H1 (cell line): ENCODE data around the gene MBD3L3. TPM values are rescaled to one million over a fixed set of nuclear protein-coding genes. Genes with fewer than 3 reads are reported as not detected.

Experiments used
- CTCF ChIA-PET: fragments of 300-600 bp; sonication (Branson Sonifier 250); formaldehyde crosslinking; loops from one replicate; lab custom pipeline; 2021; ENCODE audit not compliant: partially characterized antibody; lab: Charles Lee
- POLR2A ChIA-PET: fragments of 300-600 bp; sonication (Branson Sonifier 250); formaldehyde crosslinking; loops from one replicate; lab custom pipeline; 2021; ENCODE audit warnings: inconsistent platforms; ENCODE audit not compliant: partially characterized antibody; lab: Charles Lee
- DNase-seq, 2 experiments: peaks; one replicate each; pipeline versions ENCODE4 v3.0.0 to v3.0.0-alpha.2; 2010 to 2022; ENCODE audit warnings: low spot score in 2 of 2, low read depth in 1 of 2, mixed read lengths in 1 of 2
- FAIRE-seq: peaks from 2 replicates; lab custom pipeline; 2011; peaks lifted over from hg19 to GRCh38; lab: Jason Lieb, UNC
- H2AFZ ChIP-seq: 2 replicates; pipeline ENCODE4 v1.8.1; 2012; ENCODE audit warnings: low read length, inconsistent platforms
- H2AK5ac ChIP-seq: 2 replicates; pipeline ENCODE4 v1.6.1; 2013; ENCODE audit warnings: low read depth, low read length
- H2BK120ac ChIP-seq: replicated peaks from 2 replicates; pipeline ENCODE3; 2013; ENCODE audit warnings: low read depth, low read length, inconsistent platforms
- H2BK12ac ChIP-seq: 2 replicates; pipeline ENCODE4 v1.6.1; 2013; ENCODE audit warnings: low read depth, low read length
- H2BK15ac ChIP-seq: 2 replicates; pipeline ENCODE4 v1.6.1; 2013; ENCODE audit warnings: low read length
- H2BK20ac ChIP-seq: 2 replicates; pipeline ENCODE4 v1.6.1; 2013; ENCODE audit warnings: low read length
- H2BK5ac ChIP-seq: 2 replicates; pipeline ENCODE4 v1.6.1; 2013; ENCODE audit warnings: low read depth, low read length
- H3K14ac ChIP-seq: 2 replicates; pipeline ENCODE4 v1.6.1; 2013; ENCODE audit warnings: inconsistent platforms; ENCODE audit not compliant: insufficient read length
- H3K18ac ChIP-seq: 2 replicates; pipeline ENCODE4 v1.6.1; 2013; ENCODE audit warnings: low read length; ENCODE audit errors: extremely low read depth
- H3K23ac ChIP-seq: 2 replicates; pipeline ENCODE4 v1.6.1; 2013; ENCODE audit warnings: inconsistent platforms; ENCODE audit not compliant: insufficient read length
- H3K23me2 ChIP-seq: 2 replicates; pipeline ENCODE4 v1.6.1; 2013; ENCODE audit warnings: low read depth, low read length
- H3K27ac ChIP-seq: 2 replicates; pipeline ENCODE4 v1.6.1; 2011; ENCODE audit warnings: low read depth, low read length, inconsistent platforms
- H3K27me3 ChIP-seq, 4 experiments: replicated peaks in 1 of 4; 1 replicate in 1 of 4; 2 replicates in 3 of 4; pipeline versions ENCODE4 v1.6.1 to v1.8.1; 2011 to 2013; ENCODE audit warnings: low read length in 3 of 4, mild to moderate bottlenecking in 3 of 4, inconsistent platforms in 2 of 4, mixed read lengths in 2 of 4, moderate library complexity in 1 of 4; ENCODE audit not compliant: control insufficient read depth in 3 of 4, insufficient read depth in 3 of 4; ENCODE audit errors: extremely low read depth in 1 of 4
- H3K36me3 ChIP-seq, 4 experiments: 2 replicates each; pipeline versions ENCODE4 v1.6.1 to v1.8.1; 2011 to 2013; ENCODE audit warnings: mild to moderate bottlenecking in 4 of 4, low read length in 3 of 4, moderate library complexity in 2 of 4, control low read depth in 1 of 4, inconsistent platforms in 1 of 4; ENCODE audit not compliant: insufficient read depth in 4 of 4, control insufficient read depth in 2 of 4
- H3K4ac ChIP-seq: replicated peaks from 2 replicates; pipeline ENCODE3; 2013; ENCODE audit warnings: low read length, low read depth, mixed read lengths, inconsistent platforms; ENCODE audit not compliant: insufficient read length
- H3K4me1 ChIP-seq, 4 experiments: replicated peaks in 1 of 4; 1 replicate in 1 of 4; 2 replicates in 3 of 4; pipeline versions ENCODE4 v1.6.1 to v1.8.1; 2011 to 2013; ENCODE audit warnings: low read length in 3 of 4, inconsistent platforms in 2 of 4, mixed read lengths in 1 of 4; ENCODE audit not compliant: insufficient read depth in 4 of 4, control insufficient read depth in 3 of 4
- H3K4me2 ChIP-seq, 2 experiments: 2 replicates each; pipeline versions ENCODE4 v1.6.1 to v1.8.1; 2011 to 2013; ENCODE audit warnings: low read depth in 2 of 2, low read length in 2 of 2, control low read depth in 1 of 2, inconsistent platforms in 1 of 2, mild to moderate bottlenecking in 1 of 2; ENCODE audit not compliant: insufficient read depth in 1 of 2
- H3K4me3 ChIP-seq, 4 experiments: fragments of 200-600, 300-600 bp in 1 of 4; sonication (generic), shearing (Covaris generic), sonication (Bioruptor Twin) in 1 of 4; 2 replicates each; pipeline versions ENCODE4 v1.5.1 to v1.8.1; 2011 to 2016; ENCODE audit warnings: low read length in 4 of 4, low read depth in 3 of 4, control low read depth in 2 of 4, inconsistent platforms in 2 of 4, mild to moderate bottlenecking in 2 of 4, mixed read lengths in 1 of 4, moderate library complexity in 1 of 4; ENCODE audit not compliant: insufficient read depth in 2 of 4; ENCODE audit errors: extremely low read depth in 1 of 4
- H3K56ac ChIP-seq: replicated peaks from 2 replicates; pipeline ENCODE3; 2013; ENCODE audit warnings: low read depth, mild to moderate bottlenecking, mixed read lengths, low read length, inconsistent platforms; ENCODE audit not compliant: insufficient read length
- H3K79me1 ChIP-seq: 2 replicates; pipeline ENCODE4 v1.6.1; 2013; ENCODE audit warnings: low read depth, low read length, control low read depth
- H3K79me2 ChIP-seq, 2 experiments: 2 replicates each; pipeline versions ENCODE4 v1.6.1 to v1.8.1; 2012 to 2013; ENCODE audit warnings: low read length in 2 of 2, mild to moderate bottlenecking in 2 of 2, inconsistent platforms in 1 of 2; ENCODE audit not compliant: insufficient read depth in 2 of 2, control insufficient read depth in 1 of 2
- H3K9ac ChIP-seq, 4 experiments: replicated peaks in 1 of 4; 1 replicate in 1 of 4; 2 replicates in 3 of 4; pipeline versions ENCODE4 v1.6.1 to v1.8.1; 2011 to 2013; ENCODE audit warnings: low read depth in 3 of 4, low read length in 3 of 4, control low read depth in 2 of 4, mild to moderate bottlenecking in 2 of 4, moderate library complexity in 2 of 4, inconsistent platforms in 1 of 4; ENCODE audit errors: extremely low read depth in 1 of 4
- H3K9me3 ChIP-seq, 2 experiments: 2 replicates each; pipeline versions ENCODE4 v1.6.1 to v1.8.1; 2012 to 2013; ENCODE audit warnings: mild to moderate bottlenecking in 2 of 2, moderate library complexity in 2 of 2, control low read depth in 1 of 2, inconsistent platforms in 1 of 2, low read depth in 1 of 2, low read length in 1 of 2, mixed read lengths in 1 of 2; ENCODE audit not compliant: insufficient read depth in 2 of 2
- H4K20me1 ChIP-seq, 2 experiments: replicated peaks in 1 of 2; 2 replicates each; pipeline versions ENCODE3 to v1.8.1; 2011 to 2013; ENCODE audit warnings: inconsistent platforms in 2 of 2, low read length in 2 of 2, mild to moderate bottlenecking in 1 of 2; ENCODE audit not compliant: insufficient read depth in 2 of 2, control insufficient read depth in 1 of 2
- H4K5ac ChIP-seq: 2 replicates; pipeline ENCODE4 v1.6.1; 2013; ENCODE audit warnings: low read length, low read depth, mixed read lengths, inconsistent platforms; ENCODE audit not compliant: insufficient read length
- H4K8ac ChIP-seq: 2 replicates; pipeline ENCODE4 v1.8.0; 2013; ENCODE audit warnings: mild to moderate bottlenecking, moderate library complexity, low read length, inconsistent platforms; ENCODE audit not compliant: insufficient read depth; ENCODE audit errors: extremely low read depth
- H4K91ac ChIP-seq: replicated peaks from 2 replicates; pipeline ENCODE3; 2013; ENCODE audit warnings: low read length, mixed read lengths, inconsistent platforms; ENCODE audit not compliant: insufficient read length
- ATF2 ChIP-seq: IDR thresholded peaks from 2 replicates; pipeline ENCODE4 v1.6.1; 2012; ENCODE audit warnings: low read length, inconsistent platforms
- ATF3 ChIP-seq: IDR thresholded peaks from 2 replicates; pipeline ENCODE4 v1.6.1; 2011; ENCODE audit warnings: low read depth, mild to moderate bottlenecking, low read length; ENCODE audit not compliant: insufficient read depth
- EP300 ChIP-seq, 2 experiments: IDR thresholded peaks; 1 replicate in 1 of 2; 2 replicates in 1 of 2; pipeline ENCODE4 v1.6.1; 2011 to 2012; ENCODE audit warnings: low read depth in 2 of 2, low read length in 2 of 2, mild to moderate bottlenecking in 2 of 2, borderline replicate concordance in 1 of 2, inconsistent platforms in 1 of 2, moderate library complexity in 1 of 2
- KDM5A ChIP-seq: fragments of 200-600 bp; IDR thresholded peaks from 2 replicates; pipeline ENCODE4 v1.7.1; 2012; ENCODE audit warnings: mild to moderate bottlenecking, low read length, inconsistent platforms, mixed read lengths
- RFX5 ChIP-seq: IDR thresholded peaks from 2 replicates; pipeline ENCODE4 v1.6.1; 2011; ENCODE audit warnings: low read depth, low read length, improper control_type of control experiment, borderline replicate concordance
- RXRA ChIP-seq: IDR thresholded peaks from 2 replicates; pipeline ENCODE4 v1.6.1; 2011; ENCODE audit warnings: low read depth, mild to moderate bottlenecking, low read length, moderate library complexity; ENCODE audit not compliant: insufficient read depth
- SAP30 ChIP-seq: fragments of 300-600 bp; sonication (generic); IDR thresholded peaks from 2 replicates; pipeline ENCODE4 v1.7.1; 2012; ENCODE audit warnings: low read length, moderate library complexity, mild to moderate bottlenecking, inconsistent platforms; ENCODE audit not compliant: insufficient read depth, insufficient replicate concordance
- SIN3A ChIP-seq, 2 experiments: IDR thresholded peaks in 1 of 2; conservative IDR thresholded peaks in 1 of 2; 2 replicates each; pipeline ENCODE4 v1.6.1; 2011 to 2012; ENCODE audit warnings: low read length in 2 of 2, improper control_type of control experiment in 1 of 2, low read depth in 1 of 2, mild to moderate bottlenecking in 1 of 2
- SP4 ChIP-seq: IDR thresholded peaks from 2 replicates; pipeline ENCODE4 v1.6.1; 2012; ENCODE audit warnings: low read length, inconsistent platforms
- TAF7 ChIP-seq: optimal IDR thresholded peaks from 2 replicates; pipeline ENCODE3; 2011; ENCODE audit warnings: low read depth, mild to moderate bottlenecking, inconsistent platforms, low read length, moderate library complexity, borderline replicate concordance
- whole genome bisulfite sequencing, 2 experiments: shearing (Covaris generic) in 1 of 2; methylation state at CpG; one replicate each; pipeline versions ENCODE4 v1.1.6 to v1.1.7; 2013 to 2015; ENCODE audit warnings: low lambda C conversion rate in 2 of 2, mixed read lengths in 2 of 2, inconsistent platforms in 1 of 2, low coverage in 1 of 2, missing lambda C conversion rate in 1 of 2; ENCODE audit not compliant: insufficient replicate concordance in 2 of 2, insufficient coverage in 1 of 2, insufficient read length in 1 of 2; ENCODE audit errors: extremely low coverage in 1 of 2, missing lambda C conversion rate in 1 of 2; 5-methylcytosine and 5-hydroxymethylcytosine counted together
- polyA plus RNA-seq, 7 experiments: library from polyadenylated mRNA; depleted of rRNA in 3 of 7; stranded (reverse) in 5 of 7; unstranded in 2 of 7; fragments of >200 nt in 5 of 7; fragments of 200-250 nt in 2 of 7; gene quantifications; 1 replicate in 5 of 7; 2 replicates in 1 of 7; 4 replicates in 1 of 7; pipeline versions ENCODE4 v1.2.1 to v1.2.3, GENCODE V29; 2011 to 2013; ENCODE audit warnings: missing spikeins in 2 of 7, mixed read lengths in 2 of 7
- total RNA-seq: library from RNA; stranded (reverse); fragmentation: NEBNext Ultra II Directional; extraction: Animal tissue kit (Norgen Biotek cat#: 25700); gene quantifications from 2 replicates; pipeline ENCODE4 v1.2.1, GENCODE V29; 2021

The MBD3L3 gene
- total and polyA plus RNA-seq, 2 of the 8 experiments (the other 6 are each of a cell fraction or from before 2014, with no cell fraction given): not detected

GRCh38 chr19:7069904-7070226, 11.4 kb upstream of the MBD3L3 start:
- peaks cover 5 to 25% (median 12%) of the 10 kb centered on the region in 4 experiments; a peak in 7 of 8 replicates for H3K36me3 ChIP-seq
- CTCF ChIA-PET: interaction anchor here (1.1 kb wide), 1 partner anchor 311 kb away, joined by 4 read pairs; no protein-coding TSS in a partner anchor
- FAIRE-seq (no peak), DNase-seq (no peak)
- H3K18ac ChIP-seq: no peak overlapping the region
- H3K79me2 ChIP-seq: peaks cover 0 to 8% of the 10 kb centered on the region in 2 experiments; a peak in 2 of 4 replicates
- H3K23me2 ChIP-seq: peaks cover 2% of the 10 kb centered on the region; the same call in 1 of the 2 replicates
- H2BK20ac ChIP-seq: no peak overlapping the region
- H3K14ac ChIP-seq: no peak overlapping the region
- H3K4me1 ChIP-seq: no peaks in the 10 kb centered on the region
- H3K79me1 ChIP-seq: no peaks in the 10 kb centered on the region
- 0 out of 2 replicates have a peak overlapping the region, but pooled peaks have one; percentile 1 for H2AFZ ChIP-seq
- H3K4me3 ChIP-seq: peak overlapping the region; percentile 85 to 95 (median 90)
- no peak overlapping the region for H2BK120ac ChIP-seq
- H4K91ac ChIP-seq: no peak overlapping the region
- H4K8ac ChIP-seq: no peak overlapping the region
- no peak overlapping the region for H2BK12ac ChIP-seq
- no peak overlapping the region for H2BK15ac ChIP-seq
- POLR2A ChIA-PET: interaction anchor here (1.1 to 1.8 kb wide), 4 partner anchors 9 to 29 kb away, joined by 3 to 8 read pairs (median 4); no protein-coding TSS in a partner anchor
- H3K27me3 ChIP-seq: no peaks in the 10 kb centered on the region
- no peak overlapping the region for H2BK5ac ChIP-seq
- no peak overlapping the region for H3K56ac ChIP-seq
- H3K27ac ChIP-seq: no peak overlapping the region
- no peaks in the 10 kb centered on the region for H4K20me1 ChIP-seq
- no peak overlapping the region for H4K5ac ChIP-seq
- H3K9me3 ChIP-seq: peaks cover 6 to 10% of the 10 kb centered on the region in 2 experiments; a peak in 2 of 4 replicates
- H3K4ac ChIP-seq: no peak overlapping the region
- H3K9ac ChIP-seq: peak overlapping the region; percentile 56 to 59 (median 58)
- H3K4me2 ChIP-seq: peak overlapping the region; percentile 66 to 79
- H3K23ac ChIP-seq: no peak overlapping the region
- 6% methylated on average over 12 of the region's 12 CpGs; no CpG with 5 or more reads in 1 of the 2 experiments for WGBS, 2 experiments
- H2AK5ac ChIP-seq: no peak overlapping the region
- TF ChIP-seq SAP30 (no peak), EP300 (IDR thresholded peaks at IDR 0.05; ENCODE audit: borderline replicate concordance in 1 of 2, low read depth in 2 of 2, low read length in 2 of 2) (no peak), SIN3A (conservative IDR thresholded peaks at IDR 0.05 in 1 of 2, IDR thresholded peaks at IDR 0.05 in 1 of 2; ENCODE audit: low read depth in 1 of 2, low read length in 2 of 2) (no peak), RFX5 (no peak), ATF3 (no peak), ATF2 (no peak), KDM5A (no peak; the same call in 1 of the 2 replicates), TAF7 (no peak), RXRA (no peak), SP4 (no peak)
